Measurements from ENCODE around the gene DPM3.
"Not testable (repeated sequence)": the region's sequence is repeated elsewhere in the genome, so short reads cannot be mapped to it uniquely, and the experiment has no call there.

The DPM3 gene

GRCh38 chr1:155162631-155163030 is 22.3 kb upstream of the DPM3 start:
- DNase-seq, result not testable (repeated sequence)

GRCh38 chr1:155160128-155160527 is 19.8 kb upstream of the DPM3 start:
- DNase-seq, result no peak

- DNase-seq, result no peak
Observed at GRCh38 chr1:155158991-155159390, 18.7 kb upstream of the DPM3 start.

GRCh38 chr1:155155996-155156643 is 15.8 kb upstream of the DPM3 start:
- DNase-seq, result not testable (repeated sequence)

- DNase-seq, result no peak
Observed at GRCh38 chr1:155145491-155145890, 5.2 kb upstream of the DPM3 start.

GRCh38 chr1:155141749-155142148 is 1.4 kb upstream of the DPM3 start:
- DNase-seq, result no peak

GRCh38 chr1:155140630-155140953 is 261 bp upstream of the DPM3 start:
- no peak for DNase-seq

GRCh38 chr1:155137154-155137949 is 3.0 kb downstream of the DPM3 start:
- no peak for DNase-seq

- DNase-seq, result no peak
Observed at GRCh38 chr1:155136748-155137147, 3.6 kb downstream of the DPM3 start.

GRCh38 chr1:155135415-155136028 is 4.8 kb downstream of the DPM3 start, which contains the start of gene SLC50A1:
TSS of gene SLC50A1 (plus strand) at chr1:155135852. CDS start at chr1:155135912, 60 bp downstream.
- peak; percentile 55 to 95 (median 86) for DNase-seq

GRCh38 chr1:155134880-155135414 is 5.4 kb downstream of the DPM3 start:
- DNase-seq, result peak in 51 of 56 donors; percentile 23 to 86 (median 58)

- DNase-seq, result no peak
Observed at GRCh38 chr1:155134322-155134721, 6.0 kb downstream of the DPM3 start.

- DNase-seq, result no peak
Observed at GRCh38 chr1:155133799-155134281, 6.5 kb downstream of the DPM3 start.

GRCh38 chr1:155131856-155132255 is 8.5 kb downstream of the DPM3 start:
- DNase-seq, result no peak

GRCh38 chr1:155131285-155131684 is 9.0 kb downstream of the DPM3 start:
- DNase-seq, result no peak

- no peak for DNase-seq
Observed at GRCh38 chr1:155130272-155131006, 9.9 kb downstream of the DPM3 start.

- peak in 47 of 56 donors; percentile 10 to 75 (median 45) for DNase-seq
Observed at GRCh38 chr1:155128755-155129473, 11.4 kb downstream of the DPM3 start.

- peak in 2 of 56 donors; percentile 31 to 46 for DNase-seq
Observed at GRCh38 chr1:155127967-155128754, 12.2 kb downstream of the DPM3 start.

- peak in 55 of 56 donors; percentile 54 to 95 (median 86) for DNase-seq
Observed at GRCh38 chr1:155127105-155127966, 13.0 kb downstream of the DPM3 start, which contains the start of gene EFNA1. TSS of gene EFNA1 (plus strand) at chr1:155127876. CDS start at chr1:155127978, 102 bp downstream.
